ENCODE data around the gene NPS.

Gene NPS

DNA sequence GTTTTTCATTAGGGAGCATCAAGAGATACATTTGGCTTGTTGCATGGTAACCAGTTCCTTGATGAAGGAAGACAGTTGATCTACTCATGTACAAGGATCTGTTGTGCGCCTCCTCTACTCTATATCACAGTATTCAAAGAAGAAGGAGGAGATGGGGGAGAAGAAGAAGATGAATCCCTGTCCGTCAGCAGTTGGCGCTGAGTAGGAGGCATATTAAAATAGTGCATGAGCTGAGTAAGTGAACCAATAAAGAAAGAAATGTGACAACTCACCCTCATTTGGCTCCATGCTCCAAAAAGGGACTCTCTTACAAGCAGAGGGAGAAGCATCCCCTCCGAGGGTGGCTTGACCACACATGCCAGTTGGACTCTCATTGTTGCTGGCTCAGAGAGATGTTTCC lies 20.1 kb downstream of the NPS start:
- DNase-seq (ENCODE audit: low read depth), result no peak
- no peak overlapping the region for H3K4me3 ChIP-seq (ENCODE audit: low read depth, low read length)
- TF ChIP-seq, protein P1, sequence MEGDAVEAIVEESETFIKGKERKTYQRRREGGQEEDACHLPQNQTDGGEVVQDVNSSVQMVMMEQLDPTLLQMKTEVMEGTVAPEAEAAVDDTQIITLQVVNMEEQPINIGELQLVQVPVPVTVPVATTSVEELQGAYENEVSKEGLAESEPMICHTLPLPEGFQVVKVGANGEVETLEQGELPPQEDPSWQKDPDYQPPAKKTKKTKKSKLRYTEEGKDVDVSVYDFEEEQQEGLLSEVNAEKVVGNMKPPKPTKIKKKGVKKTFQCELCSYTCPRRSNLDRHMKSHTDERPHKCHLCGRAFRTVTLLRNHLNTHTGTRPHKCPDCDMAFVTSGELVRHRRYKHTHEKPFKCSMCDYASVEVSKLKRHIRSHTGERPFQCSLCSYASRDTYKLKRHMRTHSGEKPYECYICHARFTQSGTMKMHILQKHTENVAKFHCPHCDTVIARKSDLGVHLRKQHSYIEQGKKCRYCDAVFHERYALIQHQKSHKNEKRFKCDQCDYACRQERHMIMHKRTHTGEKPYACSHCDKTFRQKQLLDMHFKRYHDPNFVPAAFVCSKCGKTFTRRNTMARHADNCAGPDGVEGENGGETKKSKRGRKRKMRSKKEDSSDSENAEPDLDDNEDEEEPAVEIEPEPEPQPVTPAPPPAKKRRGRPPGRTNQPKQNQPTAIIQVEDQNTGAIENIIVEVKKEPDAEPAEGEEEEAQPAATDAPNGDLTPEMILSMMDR (IDR thresholded peaks at IDR 0.05; ENCODE audit: control insufficient read depth, extremely low read depth, insufficient read depth), result no peak

GRCh38 chr10:127570036-127570435 lies 20.9 kb downstream of the NPS start:
- TF ChIP-seq, protein P1 (IDR thresholded peaks at IDR 0.05; ENCODE audit: control insufficient read depth, extremely low read depth, insufficient read depth), result no peak
- no peak for DNase-seq (ENCODE audit: low read depth)
- H3K4me3 ChIP-seq (ENCODE audit: low read depth, low read length), result no peak overlapping the region

- no peak overlapping the region for H3K4me3 ChIP-seq (ENCODE audit: low read depth, low read length)
- DNase-seq (ENCODE audit: low read depth), result no peak
- TF ChIP-seq, protein P1 (IDR thresholded peaks at IDR 0.05; ENCODE audit: control insufficient read depth, extremely low read depth, insufficient read depth), result no peak
Measured at GRCh38 chr10:127571386-127571785, 22.3 kb downstream of the NPS start.

- H3K4me3 ChIP-seq (ENCODE audit: low read depth, low read length), result no peak overlapping the region
- TF ChIP-seq, protein P1 (IDR thresholded peaks at IDR 0.05; ENCODE audit: control insufficient read depth, extremely low read depth, insufficient read depth), result no peak
- no peak for DNase-seq (ENCODE audit: low read depth)
Measured at GRCh38 chr10:127576051-127576450, 26.9 kb downstream of the NPS start.

GRCh38 chr10:127576740-127577161 lies 27.6 kb downstream of the NPS start:
- TF ChIP-seq, protein P1 (IDR thresholded peaks at IDR 0.05; ENCODE audit: control insufficient read depth, extremely low read depth, insufficient read depth), result no peak
- DNase-seq (ENCODE audit: low read depth), result no peak
- no peak overlapping the region for H3K4me3 ChIP-seq (ENCODE audit: low read depth, low read length)

- H3K4me3 ChIP-seq (ENCODE audit: low read depth, low read length), result no peak overlapping the region
- TF ChIP-seq, protein P1 (IDR thresholded peaks at IDR 0.05; ENCODE audit: control insufficient read depth, extremely low read depth, insufficient read depth), result peak; percentile 51
- DNase-seq (ENCODE audit: low read depth), result no peak
Measured at GRCh38 chr10:127577376-127578258, 28.5 kb downstream of the NPS start.

Data from LNCaP clone FGC (cell line).